OCI-M2 (cell line): Measurements from ENCODE around the gene UNC79.
"Not testable (repeated sequence)": the region's sequence is repeated elsewhere in the genome, so short reads cannot be mapped to it uniquely, and the experiment has no call there.

Experiments
- DNase-seq: peaks from one replicate; lab custom pipeline; 2025; ENCODE audit not compliant: unreplicated experiment; lab: John Stamatoyannopoulos, UW

The UNC79 gene

DNA sequence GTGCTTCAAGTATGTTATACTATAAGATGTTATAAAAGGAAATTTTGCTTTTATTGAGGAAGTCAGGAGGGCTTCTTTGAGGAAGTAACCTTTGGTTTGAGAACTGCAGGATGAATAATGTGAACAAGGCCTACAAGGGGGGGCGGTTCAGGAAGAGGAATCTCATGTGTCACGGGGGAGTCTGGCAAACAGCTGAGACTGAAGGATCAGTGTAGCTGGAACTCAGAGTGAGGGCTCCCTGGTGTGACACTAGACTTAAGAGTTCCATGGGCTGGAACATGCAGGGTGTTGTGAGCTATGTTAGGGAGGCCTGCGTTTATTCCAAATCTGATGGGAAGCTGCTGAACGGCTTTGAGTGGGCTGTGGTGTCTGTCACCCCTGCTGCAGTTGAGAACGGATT, 62.3 kb downstream of the UNC79 start:
- no peak for DNase-seq

DNA sequence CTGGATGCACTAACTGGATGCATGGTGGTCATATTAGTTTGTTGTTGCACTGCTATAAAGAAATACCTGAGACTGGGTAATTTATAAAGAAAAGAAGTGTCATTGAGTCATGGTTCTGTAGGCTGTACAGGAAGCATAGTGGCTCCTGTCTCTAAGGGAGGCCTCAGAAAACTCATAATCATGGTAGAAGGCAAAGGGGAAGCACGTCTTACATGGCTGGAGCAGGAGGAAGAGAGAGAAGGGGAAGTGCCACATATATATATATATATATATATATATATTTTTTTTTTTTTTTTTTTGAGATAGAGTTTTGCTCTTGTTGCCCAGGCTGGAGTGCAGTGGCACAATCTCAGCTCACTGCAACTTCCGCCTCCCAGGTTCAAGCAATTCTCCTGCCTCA, 62.9 kb downstream of the UNC79 start:
- not testable (repeated sequence) for DNase-seq

GRCh38 chr14:93496856-93497741, 66.4 kb downstream of the UNC79 start:
- no peak for DNase-seq

DNA sequence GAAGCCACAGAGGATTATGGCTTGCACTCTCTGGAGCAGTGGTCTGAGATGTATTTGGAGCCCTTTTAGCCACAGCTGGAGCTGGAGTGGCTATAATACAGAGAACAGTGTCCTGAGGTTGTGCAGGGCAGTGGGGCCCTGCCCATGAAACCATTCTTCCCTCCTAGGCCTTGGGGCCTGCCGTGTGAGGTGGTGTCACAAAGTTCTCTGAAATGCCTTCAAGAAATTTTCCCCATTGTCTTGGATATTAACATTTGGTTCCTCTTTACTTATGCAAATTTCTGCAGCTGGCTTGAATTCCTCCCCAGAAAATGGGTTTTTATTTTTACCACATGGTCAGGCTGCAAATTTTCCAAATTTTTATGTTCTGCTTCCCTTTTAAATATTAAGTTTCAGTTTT, 79.3 kb downstream of the UNC79 start:
- DNase-seq, result no peak

- no peak for DNase-seq
These were observed 80.3 kb downstream of the UNC79 start for GRCh38 chr14:93511001-93511400.

GRCh38 chr14:93520053-93520607, 89.4 kb downstream of the UNC79 start:
- no peak for DNase-seq

DNA sequence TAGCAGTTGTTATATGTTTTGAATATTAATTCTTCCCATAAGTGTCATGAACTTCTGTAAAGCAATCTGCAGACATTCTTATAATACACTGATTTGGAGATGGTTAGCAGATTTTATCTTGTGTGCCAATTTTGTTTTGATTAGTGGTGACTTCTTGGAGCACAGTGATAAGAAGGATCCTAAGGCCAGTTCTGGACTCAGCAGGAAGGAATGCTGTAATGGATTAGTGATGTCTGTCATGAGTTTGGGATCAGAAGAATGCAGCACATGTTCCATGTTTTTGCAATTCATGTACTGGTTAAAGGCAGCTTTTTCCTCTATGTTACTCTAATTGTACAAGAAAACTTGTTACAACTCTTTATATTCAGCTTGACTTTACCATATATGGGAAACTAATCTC, 91.5 kb downstream of the UNC79 start:
- no peak for DNase-seq

DNA sequence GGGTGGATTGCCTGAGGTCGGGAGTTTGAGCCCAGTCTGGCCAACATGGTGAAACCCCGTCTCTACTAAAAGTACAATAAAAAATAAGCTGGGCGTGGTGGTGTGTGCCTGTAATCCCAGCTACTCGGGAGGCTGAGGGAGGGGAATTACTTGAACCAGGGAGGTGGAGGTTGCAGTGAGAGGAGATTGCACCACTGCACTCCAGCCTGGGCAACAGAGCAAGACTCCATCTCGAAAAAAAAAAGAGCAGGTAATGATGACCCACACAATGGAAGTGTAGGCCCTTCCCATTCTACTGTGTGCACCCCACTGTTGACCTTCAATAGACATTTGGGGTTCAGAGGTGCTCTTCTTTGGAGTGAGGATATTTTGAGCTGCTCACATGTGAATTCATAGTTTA, 94.5 kb downstream of the UNC79 start:
- not testable (repeated sequence) for DNase-seq

GRCh38 chr14:93525696-93526451, 95.1 kb downstream of the UNC79 start:
- DNase-seq, result no peak

DNA sequence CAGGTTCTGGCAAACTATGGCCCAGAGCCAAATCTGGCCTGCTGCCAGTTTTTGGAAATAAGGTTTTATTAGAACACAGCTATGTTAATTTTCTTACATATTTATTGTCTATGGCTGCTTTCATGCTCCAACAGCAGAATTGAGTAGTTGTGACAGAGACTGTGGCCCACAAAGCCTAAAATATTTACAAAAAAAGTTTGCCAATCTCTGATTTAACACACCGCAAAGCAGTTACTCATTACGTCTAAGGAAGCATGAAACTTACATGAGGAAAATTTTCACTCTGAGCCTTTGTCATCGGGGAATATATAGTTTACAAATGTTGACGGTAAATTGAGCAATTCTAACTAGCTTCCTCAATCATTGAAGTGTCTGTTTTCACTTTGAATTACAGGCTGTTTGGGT, 96.5 kb downstream of the UNC79 start:
- DNase-seq, result no peak

DNA sequence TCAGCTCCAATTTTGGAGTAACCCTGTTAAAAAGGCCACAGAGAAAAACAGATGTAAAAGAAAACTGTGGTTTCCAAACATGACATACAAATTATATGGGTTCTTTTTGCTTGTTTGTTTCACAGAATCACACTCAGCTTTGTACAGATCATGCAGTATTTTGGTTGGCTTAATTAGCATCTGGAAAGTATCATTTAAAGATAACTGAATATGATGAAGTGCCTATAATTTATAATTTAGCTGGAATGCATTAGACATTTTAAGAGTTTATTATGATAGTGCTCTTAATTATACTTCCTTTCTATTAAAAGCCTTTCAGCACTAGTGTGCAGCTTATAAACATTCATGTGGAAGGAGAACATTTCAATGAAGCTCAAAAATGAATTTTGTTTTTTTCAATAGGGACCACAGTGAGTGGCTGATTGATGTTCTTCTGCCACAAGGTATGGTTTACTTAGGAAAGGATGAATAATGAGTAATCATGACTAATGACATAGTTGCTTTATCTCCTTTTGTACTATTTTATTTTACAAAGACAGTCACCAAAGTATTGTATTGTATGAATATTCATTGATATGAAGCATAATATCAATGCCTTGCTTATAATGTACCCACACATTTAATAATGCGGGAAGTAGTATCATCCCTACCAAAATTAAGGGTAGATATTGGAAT, 98.3 kb downstream of the UNC79 start:
- DNase-seq, result no peak

DNA sequence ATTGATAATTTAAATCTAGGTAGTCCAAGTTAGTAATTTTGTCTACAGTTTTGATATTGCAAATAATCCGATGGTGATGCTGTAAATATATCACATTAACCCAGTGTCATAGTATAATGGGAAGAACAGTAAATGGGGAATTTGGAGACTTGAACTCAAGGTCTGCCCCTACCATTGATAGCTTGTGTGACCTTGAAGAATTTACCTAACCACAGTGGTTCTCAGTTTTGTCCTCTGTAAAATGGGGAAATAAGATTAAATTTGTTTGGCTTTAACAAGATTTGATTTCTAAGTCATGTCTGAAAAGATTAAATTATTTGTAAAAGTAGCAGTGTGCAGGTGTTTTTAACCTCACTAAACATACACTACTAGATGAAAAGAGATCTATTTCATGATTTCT, 100.9 kb downstream of the UNC79 start:
- DNase-seq, result no peak

GRCh38 chr14:93532541-93532940, 101.8 kb downstream of the UNC79 start:
- DNase-seq, result no peak

GRCh38 chr14:93533437-93533836, 102.7 kb downstream of the UNC79 start:
- DNase-seq, result no peak

DNA sequence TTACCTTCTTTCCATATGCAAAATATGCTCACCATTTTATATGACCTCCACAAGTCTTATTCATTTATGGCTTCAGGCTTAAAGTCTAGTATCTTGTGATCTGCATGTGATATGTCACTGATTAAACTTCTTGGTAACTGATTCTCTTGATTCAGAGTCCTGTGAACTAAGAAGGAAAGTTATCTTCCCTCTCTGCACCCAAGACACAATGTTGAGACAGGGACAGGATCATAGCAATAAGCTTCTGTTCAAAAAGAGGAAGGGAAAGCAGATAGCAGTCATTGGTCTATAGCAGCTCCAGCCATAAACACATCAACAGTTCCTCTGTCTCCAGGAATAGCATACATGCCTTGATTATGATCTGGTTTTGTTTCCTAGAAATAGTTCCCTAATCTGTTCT, 103.1 kb downstream of the UNC79 start:
- DNase-seq, result no peak

GRCh38 chr14:93535537-93535936, 104.8 kb downstream of the UNC79 start:
- no peak for DNase-seq

- DNase-seq, result no peak
These were observed 106.2 kb downstream of the UNC79 start for GRCh38 chr14:93536945-93537344.

- no peak for DNase-seq
These were observed 107.2 kb downstream of the UNC79 start for GRCh38 chr14:93537951-93538350.

DNA sequence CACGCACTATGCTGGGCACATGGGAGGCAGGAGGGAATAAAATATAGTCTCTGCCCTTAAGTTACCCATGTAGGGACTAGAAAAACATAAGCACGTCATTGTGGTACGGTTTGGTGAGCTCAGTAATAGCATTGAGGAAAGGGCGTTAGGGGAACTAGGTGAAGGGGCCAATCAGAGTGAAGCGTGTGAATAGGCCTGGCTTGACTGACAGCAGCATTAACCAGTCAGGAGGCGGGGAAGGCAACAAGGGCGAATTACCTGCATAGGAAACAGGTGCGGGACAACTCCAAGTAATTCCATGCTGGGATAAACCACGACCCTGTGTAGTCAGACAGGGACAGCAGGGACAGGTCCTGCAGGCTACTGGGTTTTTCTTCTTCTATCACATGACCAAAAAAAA, 107.7 kb downstream of the UNC79 start:
- DNase-seq, result no peak

DNA sequence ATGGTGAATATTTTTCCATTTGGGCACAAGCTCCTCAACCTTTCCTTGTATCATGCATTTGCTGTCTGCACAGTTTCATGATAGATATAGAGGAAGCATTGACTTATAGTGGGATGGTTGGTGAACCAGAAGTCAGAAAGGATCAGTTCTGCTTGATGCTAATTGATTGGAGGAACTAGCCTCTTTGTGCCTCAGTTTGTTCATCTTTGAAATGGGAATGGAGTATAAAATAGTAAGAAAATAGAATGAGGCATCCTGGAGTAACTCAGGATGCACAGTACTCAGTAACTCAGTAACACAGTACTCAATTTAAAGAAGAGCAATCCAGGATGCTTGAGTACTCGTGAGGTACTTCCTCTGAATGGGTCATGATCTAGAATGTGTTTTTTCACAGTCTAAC, 109.5 kb downstream of the UNC79 start:
- DNase-seq, result no peak

GRCh38 chr14:93543766-93544165, 113.0 kb downstream of the UNC79 start:
- no peak for DNase-seq
